Neuronal stem cell (in vitro differentiated cells): ENCODE data around the gene ZCCHC7.
"Not testable (repeated sequence)": the region's sequence is repeated elsewhere in the genome, so short reads cannot be mapped to it uniquely, and the experiment has no call there.

ENCODE experiments used
- DNase-seq: peaks from one replicate; pipeline ENCODE4 v3.0.0-alpha.2; 2013; ENCODE audit warnings: low spot score
- H2AFZ ChIP-seq: one replicate; pipeline ENCODE4 v1.6.1; 2013; ENCODE audit warnings: mild to moderate bottlenecking, low read length, inconsistent platforms
- H2AK5ac ChIP-seq: 2 replicates; pipeline ENCODE4 v1.6.1; 2013; ENCODE audit warnings: low read depth, mild to moderate bottlenecking, inconsistent platforms, low read length, moderate library complexity, mixed read lengths
- H2BK120ac ChIP-seq: 2 replicates; pipeline ENCODE4 v1.6.1; 2013; ENCODE audit warnings: low read depth, mild to moderate bottlenecking, inconsistent platforms, low read length, moderate library complexity, mixed read lengths
- H2BK12ac ChIP-seq: one replicate; pipeline ENCODE4 v1.6.1; 2013; ENCODE audit warnings: low read length, inconsistent platforms
- H2BK15ac ChIP-seq: 2 replicates; pipeline ENCODE4 v1.6.1; 2013; ENCODE audit warnings: mild to moderate bottlenecking, low read length, inconsistent platforms, mixed read lengths
- H2BK5ac ChIP-seq: one replicate; pipeline ENCODE4 v1.6.1; 2013; ENCODE audit warnings: inconsistent platforms, mild to moderate bottlenecking, low read length, moderate library complexity
- H3K14ac ChIP-seq: one replicate; pipeline ENCODE4 v1.6.1; 2013; ENCODE audit warnings: low read length, inconsistent platforms
- H3K18ac ChIP-seq: 2 replicates; pipeline ENCODE4 v1.6.1; 2013; ENCODE audit warnings: low read length, inconsistent platforms
- H3K23ac ChIP-seq: 2 replicates; pipeline ENCODE4 v1.6.1; 2013; ENCODE audit warnings: low read depth, mild to moderate bottlenecking, mixed read lengths, low read length, inconsistent platforms; ENCODE audit not compliant: poor library complexity
- H3K27ac ChIP-seq: replicated peaks from 3 replicates; pipeline ENCODE4 v1.5.1; 2013; ENCODE audit warnings: low read length, inconsistent platforms
- H3K27me3 ChIP-seq, 3 experiments: 2 replicates each; pipeline ENCODE4 v1.6.1; 2013; ENCODE audit warnings: low read length in 3 of 3, mild to moderate bottlenecking in 2 of 3, inconsistent platforms in 1 of 3, low read depth in 1 of 3, mixed read lengths in 1 of 3, moderate library complexity in 1 of 3; ENCODE audit not compliant: control insufficient read depth in 3 of 3, insufficient read depth in 3 of 3
- H3K36me3 ChIP-seq, 2 donors: replicated peaks in 1 of 2; 2 replicates each; pipeline ENCODE4 v1.6.1; 2013; ENCODE audit warnings: low read length in 2 of 2; ENCODE audit not compliant: control insufficient read depth in 2 of 2, insufficient read depth in 2 of 2
- H3K4ac ChIP-seq: 2 replicates; pipeline ENCODE4 v1.6.1; 2013; ENCODE audit warnings: inconsistent platforms, mild to moderate bottlenecking, low read length, moderate library complexity
- H3K4me1 ChIP-seq, 2 donors: 1 replicate in 1 of 2; 2 replicates in 1 of 2; pipeline ENCODE4 v1.6.1; 2013; ENCODE audit warnings: low read length in 2 of 2, low read depth in 1 of 2; ENCODE audit not compliant: control insufficient read depth in 2 of 2, insufficient read depth in 1 of 2
- H3K4me2 ChIP-seq: one replicate; pipeline ENCODE4 v1.6.1; 2013; ENCODE audit warnings: mild to moderate bottlenecking, low read length, inconsistent platforms; ENCODE audit not compliant: insufficient read depth, poor library complexity, severe bottlenecking
- H3K4me3 ChIP-seq, 2 donors: 2 replicates each; pipeline ENCODE4 v1.5.1; 2013; ENCODE audit warnings: low read length in 2 of 2, mild to moderate bottlenecking in 2 of 2, inconsistent platforms in 1 of 2, moderate library complexity in 1 of 2
- H3K79me1 ChIP-seq: one replicate; pipeline ENCODE4 v1.6.1; 2013; ENCODE audit warnings: low read depth, mild to moderate bottlenecking, inconsistent platforms, low read length, moderate library complexity
- H3K9ac ChIP-seq: one replicate; pipeline ENCODE4 v1.6.1; 2013; ENCODE audit warnings: mild to moderate bottlenecking, low read depth, low read length, inconsistent platforms; ENCODE audit not compliant: poor library complexity
- H3K9me3 ChIP-seq, 2 donors: replicated peaks in 1 of 2; 2 replicates each; pipeline versions ENCODE3 to v1.6.1; 2013; ENCODE audit warnings: low read length in 2 of 2, mild to moderate bottlenecking in 2 of 2, inconsistent platforms in 1 of 2, low read depth in 1 of 2, mixed read lengths in 1 of 2, moderate library complexity in 1 of 2; ENCODE audit not compliant: control insufficient read depth in 2 of 2, insufficient read depth in 1 of 2
- H4K8ac ChIP-seq: one replicate; pipeline ENCODE4 v1.6.1; 2013; ENCODE audit warnings: low read depth, mild to moderate bottlenecking, inconsistent platforms, low read length, moderate library complexity
- H4K91ac ChIP-seq: one replicate; pipeline ENCODE4 v1.6.1; 2013; ENCODE audit warnings: low read length, low read depth, mild to moderate bottlenecking, inconsistent platforms; ENCODE audit not compliant: poor library complexity
- WGBS, 2 donors: extraction: QIAGEN DNeasy Blood & Tissue Kit; methylation state at CpG; one replicate each; pipeline ENCODE4 v1.1.7; 2013; ENCODE audit warnings: missing lambda C conversion rate in 2 of 2, mixed read lengths in 1 of 2; ENCODE audit not compliant: insufficient read length in 2 of 2, insufficient replicate concordance in 1 of 2; ENCODE audit errors: extremely low coverage in 2 of 2; 5-methylcytosine and 5-hydroxymethylcytosine counted together

ZCCHC7 gene

GRCh38 chr9:37163299-37163698 lies 42.9 kb downstream of the ZCCHC7 start:
- Histone ChIP-seq H3K79me1 (no peaks in the 10 kb centered on the region), H2BK15ac (no peak overlapping the region), H3K9ac (no peak overlapping the region), H3K27ac (no peak overlapping the region), H3K4me1 (no peaks in the 10 kb centered on the region), H2AFZ (no peak overlapping the region), H3K4ac (no peak overlapping the region), H3K4me3 (no peak overlapping the region), H2BK5ac (no peak overlapping the region), H3K27me3 (no peaks in the 10 kb centered on the region), H2BK12ac (no peak overlapping the region), H3K23ac (no peak overlapping the region), H4K8ac (no peak overlapping the region), H3K4me2 (no peak overlapping the region), H3K14ac (no peak overlapping the region), H3K36me3 (peaks cover 0 to 68% of the 10 kb centered on the region in 2 donors), H4K91ac (no peak overlapping the region), H3K18ac (no peak overlapping the region), H3K9me3 (peaks cover 0 to 12% of the 10 kb centered on the region in 2 donors), H2AK5ac (no peak overlapping the region), H2BK120ac (no peak overlapping the region)
- WGBS, 2 donors, result no CpG with 5 or more reads among the region's 4 CpGs
- no peak for DNase-seq

- H2AK5ac ChIP-seq, H3K9ac ChIP-seq, H2BK120ac ChIP-seq, H4K91ac ChIP-seq, H3K27ac ChIP-seq, H3K23ac ChIP-seq, H3K79me1 ChIP-seq, H3K14ac ChIP-seq, H3K4me3 ChIP-seq, DNase-seq, H3K4me1 ChIP-seq, H4K8ac ChIP-seq, H3K4me2 ChIP-seq, H3K18ac ChIP-seq, H2BK12ac ChIP-seq, H2BK5ac ChIP-seq, H3K27me3 ChIP-seq, H2BK15ac ChIP-seq, H2AFZ ChIP-seq, H3K4ac ChIP-seq: not testable (repeated sequence)
- WGBS, 2 donors, result no CpG with 5 or more reads among the region's 4 CpGs
- Histone ChIP-seq H3K9me3 (peaks cover 0 to 12% of the 10 kb centered on the region in 2 donors), H3K36me3 (peaks cover 0 to 61% of the 10 kb centered on the region in 2 donors)
These were observed 44.0 kb downstream of the ZCCHC7 start for GRCh38 chr9:37164335-37164734.

GRCh38 chr9:37165644-37166043 lies 45.3 kb downstream of the ZCCHC7 start:
- Histone ChIP-seq H3K27ac (no peak overlapping the region), H4K91ac (no peak overlapping the region), H3K4ac (no peak overlapping the region), H2BK120ac (no peak overlapping the region), H2BK12ac (no peak overlapping the region), H3K23ac (no peak overlapping the region), H4K8ac (no peak overlapping the region), H2AFZ (no peak overlapping the region), H2BK15ac (no peak overlapping the region), H3K4me2 (no peak overlapping the region), H3K27me3 (no peaks in the 10 kb centered on the region), H3K18ac (no peak overlapping the region), H3K9ac (no peak overlapping the region), H3K9me3 (peaks cover 0 to 12% of the 10 kb centered on the region in 2 donors), H3K4me3 (no peak overlapping the region), H3K14ac (no peak overlapping the region), H3K4me1 (no peaks in the 10 kb centered on the region), H2AK5ac (no peak overlapping the region), H3K36me3 (peaks cover 0 to 52% of the 10 kb centered on the region in 2 donors), H3K79me1 (no peaks in the 10 kb centered on the region), H2BK5ac (no peak overlapping the region)
- WGBS, 2 donors, result no CpG with 5 or more reads among the region's 1 CpG
- no peak for DNase-seq

GRCh38 chr9:37167456-37168047 lies 47.2 kb downstream of the ZCCHC7 start:
- H3K36me3 ChIP-seq, result peaks cover 0 to 34% of the 10 kb centered on the region in 2 donors
- no peak overlapping the region for H3K4ac ChIP-seq
- no peak overlapping the region for H3K9ac ChIP-seq
- no peak overlapping the region for H2BK12ac ChIP-seq
- H3K27ac ChIP-seq, result no peak overlapping the region
- no peak overlapping the region for H2BK120ac ChIP-seq
- H3K4me1 ChIP-seq, result no peaks in the 10 kb centered on the region
- no peak overlapping the region for H4K8ac ChIP-seq
- no peaks in the 10 kb centered on the region for H3K27me3 ChIP-seq
- no peak for DNase-seq
- H2AFZ ChIP-seq, result no peak overlapping the region
- no peaks in the 10 kb centered on the region for H3K79me1 ChIP-seq
- no peak overlapping the region for H3K18ac ChIP-seq
- H2AK5ac ChIP-seq, result no peak overlapping the region
- H3K23ac ChIP-seq, result no peak overlapping the region
- no peak overlapping the region for H3K4me2 ChIP-seq
- no CpG with 5 or more reads among the region's 2 CpGs for WGBS, 2 donors
- no peak overlapping the region for H2BK15ac ChIP-seq
- H4K91ac ChIP-seq, result no peak overlapping the region
- peaks cover 0 to 12% of the 10 kb centered on the region in 2 donors for H3K9me3 ChIP-seq
- H3K14ac ChIP-seq, result no peak overlapping the region
- no peak overlapping the region for H2BK5ac ChIP-seq
- H3K4me3 ChIP-seq, result no peak overlapping the region
